K562 (cell line): ENCODE results near the gene SYVN1. TPM values are rescaled to one million over a fixed set of nuclear protein-coding genes. Genes with fewer than 3 reads are reported as not detected.
A peak's percentile ranks its signal among the peaks of the same experiment; 100 is the strongest.

ENCODE experiments used
- ATAC-seq: fragments of 200-7000 bp; cut with Tn5 transposase; 3 replicates; pipeline ENCODE4 v1.9.1; 2020; ENCODE audit warnings: moderate library complexity
- BruUV-seq: library from RNA; stranded (reverse); fragments of 400-500 nt; replicated peaks from 2 replicates; lab custom pipeline; 2021; lab: Mats Ljungman, UMichigan
- CTCF ChIA-PET: fragments of 300-600 bp; formaldehyde crosslinking; extraction: SDS; loops from one replicate; lab custom pipeline; 2021; ENCODE audit warnings: low intra/inter-chr PET ratio; lab: Yijun Ruan, JAX
- POLR2A ChIA-PET: fragments of 300-600, 350-650 bp; sonication (Branson Sonifier 250); formaldehyde crosslinking; extraction: SDS; loops from one replicate; lab custom pipeline; 2021; ENCODE audit warnings: antibody characterized with exemption, inconsistent platforms; lab: Yijun Ruan, JAX
- DNase-seq, 4 experiments: peaks; one replicate each; pipeline versions ENCODE4 v3.0.0 to v3.0.0-alpha.2; 2011 to 2018; ENCODE audit warnings: low spot score in 3 of 4, mixed read lengths in 3 of 4; ENCODE audit errors: extremely low read depth in 1 of 4
- FAIRE-seq: peaks from 2 replicates; lab custom pipeline; 2011; peaks lifted over from hg19 to GRCh38; lab: Jason Lieb, UNC
- H2AFZ ChIP-seq: 2 replicates; pipeline ENCODE4 v1.6.0; 2011; ENCODE audit warnings: low read depth, low read length, control low read depth, inconsistent platforms
- H3K27ac ChIP-seq: fragments of 200-600 bp; 3 replicates; pipeline ENCODE4 v1.8.0; 2011; ENCODE audit warnings: low read depth, mild to moderate bottlenecking, control low read depth, inconsistent platforms, low read length, moderate library complexity, mixed read lengths; ENCODE audit errors: extremely low read depth
- H3K27me3 ChIP-seq, 2 experiments: fragments of 300-600 bp in 1 of 2; 2 replicates in 1 of 2; 3 replicates in 1 of 2; pipeline versions ENCODE4 v1.6.0 to v1.8.0; 2011; ENCODE audit warnings: inconsistent platforms in 2 of 2, low read length in 2 of 2, mild to moderate bottlenecking in 1 of 2, mixed read lengths in 1 of 2, moderate library complexity in 1 of 2; ENCODE audit not compliant: control insufficient read depth in 2 of 2, insufficient read depth in 2 of 2
- H3K36me3 ChIP-seq: fragments of 300-600 bp; 3 replicates; pipeline ENCODE4 v1.8.0; 2011; ENCODE audit warnings: mild to moderate bottlenecking, low read length, inconsistent platforms; ENCODE audit not compliant: control insufficient read depth, insufficient read depth
- H3K4me1 ChIP-seq, 2 experiments: fragments of 200-600 bp in 1 of 2; replicated peaks in 1 of 2; 2 replicates in 1 of 2; 3 replicates in 1 of 2; pipeline versions ENCODE4 v1.5.1 to v1.8.0; 2011; ENCODE audit warnings: inconsistent platforms in 2 of 2, low read length in 2 of 2, mild to moderate bottlenecking in 1 of 2, mixed read lengths in 1 of 2, moderate library complexity in 1 of 2; ENCODE audit not compliant: control insufficient read depth in 2 of 2, insufficient read depth in 2 of 2
- H3K4me2 ChIP-seq: 2 replicates; pipeline ENCODE4 v1.6.1; 2011; ENCODE audit warnings: low read length, control low read depth, inconsistent platforms, mixed read lengths; ENCODE audit not compliant: insufficient read depth
- H3K4me3 ChIP-seq: fragments of 200-600 bp; sonication (generic), shearing (Covaris generic); 2 replicates; pipeline ENCODE4 v1.5.1; 2016; ENCODE audit warnings: control low read depth, inconsistent platforms
- H3K79me2 ChIP-seq: fragments of 200-600 bp; 3 replicates; pipeline ENCODE4 v1.8.0; 2011; ENCODE audit warnings: low read length, inconsistent platforms; ENCODE audit not compliant: control insufficient read depth, insufficient read depth
- H3K9ac ChIP-seq, 2 experiments: 2 replicates each; pipeline versions ENCODE4 v1.6.0 to v1.6.1; 2011; ENCODE audit warnings: low read depth in 2 of 2, low read length in 2 of 2, control low read depth in 1 of 2, inconsistent platforms in 1 of 2, mild to moderate bottlenecking in 1 of 2, mixed read lengths in 1 of 2; ENCODE audit not compliant: insufficient read depth in 1 of 2
- H3K9me1 ChIP-seq: one replicate; pipeline ENCODE4 v1.6.0; 2011; ENCODE audit warnings: inconsistent platforms, mild to moderate bottlenecking, low read length, moderate library complexity; ENCODE audit not compliant: control insufficient read depth, insufficient read depth
- H3K9me3 ChIP-seq: replicated peaks from 2 replicates; pipeline ENCODE4 v1.5.1; 2011; ENCODE audit warnings: low read depth, low read length, inconsistent platforms; ENCODE audit not compliant: control insufficient read depth, insufficient read depth
- H4K20me1 ChIP-seq: replicated peaks from 2 replicates; pipeline ENCODE4 v1.6.1; 2011; ENCODE audit warnings: low read length, inconsistent platforms, mixed read lengths; ENCODE audit not compliant: control insufficient read depth, insufficient read depth
- CHD1 ChIP-seq: fragments of 200-600 bp; sonication (generic); IDR thresholded peaks from one replicate; pipeline ENCODE4 v1.6.1; 2012; ENCODE audit warnings: mild to moderate bottlenecking, moderate library complexity, low read length, inconsistent platforms
- ESRRB ChIP-seq: fragments of 250-450 bp; sonication (Bioruptor Pico); IDR thresholded peaks from 2 replicates; pipeline ENCODE4 v1.5.0; 2020; ENCODE audit warnings: mild to moderate bottlenecking, moderate library complexity, borderline replicate concordance
- HNRNPK ChIP-seq: fragments of 200-400 bp; formaldehyde crosslinking; IDR thresholded peaks from one replicate; pipeline ENCODE4 v1.6.1; 2018; ENCODE audit warnings: mild to moderate bottlenecking, low read depth, low read length; ENCODE audit not compliant: poor library complexity, severe bottlenecking
- KAT7 ChIP-seq: sonication (generic); formaldehyde crosslinking; IDR thresholded peaks from 2 replicates; pipeline ENCODE4 v1.8.0; 2022; ENCODE audit warnings: missing genetic modification reagents, mild to moderate bottlenecking, borderline replicate concordance
- NFIX ChIP-seq: fragments of 250-450 bp; sonication (Bioruptor Pico); IDR thresholded peaks from 2 replicates; pipeline ENCODE4 v1.4.0; 2020; ENCODE audit warnings: low read depth, mild to moderate bottlenecking, moderate library complexity
- PTRF ChIP-seq: fragments of 450-650 bp; IDR thresholded peaks from 2 replicates; pipeline ENCODE4 v1.6.1; 2016; ENCODE audit warnings: mild to moderate bottlenecking, missing genetic modification characterization, missing compliant biosample characterization
- RFX5 ChIP-seq: IDR thresholded peaks from 2 replicates; pipeline ENCODE4 v1.6.1; 2011; ENCODE audit warnings: low read depth, mild to moderate bottlenecking, improper control_type of control experiment, low read length
- SIN3B ChIP-seq: fragments of 450-650 bp; IDR thresholded peaks from 2 replicates; pipeline ENCODE4 v1.6.1; 2017; ENCODE audit warnings: low read depth, mild to moderate bottlenecking, moderate library complexity
- SNIP1 ChIP-seq: fragments of 450-650 bp; IDR thresholded peaks from 2 replicates; pipeline ENCODE4 v1.7.1; 2017; ENCODE audit warnings: low read depth, mild to moderate bottlenecking
- ZNF224 ChIP-seq: sonication (generic); formaldehyde crosslinking; IDR thresholded peaks from 2 replicates; pipeline ENCODE4 v1.8.0; 2022; ENCODE audit warnings: mild to moderate bottlenecking, missing genetic modification reagents
- ZNF778 ChIP-seq: fragments of 450-650 bp; formaldehyde crosslinking; IDR thresholded peaks from 2 replicates; pipeline ENCODE4 v1.4.0; 2020; ENCODE audit warnings: mild to moderate bottlenecking, moderate library complexity
- WGBS: fragments of 100-300 bp; shearing (Covaris generic); methylation state at CpG from one replicate; pipeline ENCODE4 v1.1.6; 2016; ENCODE audit warnings: low coverage, mixed read lengths; ENCODE audit not compliant: insufficient coverage; ENCODE audit errors: missing lambda C conversion rate; 5-methylcytosine and 5-hydroxymethylcytosine counted together
- in situ Hi-C: fragments of 300-500 bp; cut with MboI; formaldehyde crosslinking; loops from 4 replicates; pipeline ENCODE4 v1.15.0; 2018; ENCODE audit warnings: inconsistent platforms, mixed read lengths
- intact Hi-C: fragments of 100-400 bp; cut with micrococcal nuclease; formaldehyde crosslinking; loops from 2 replicates; pipeline ENCODE4 v1.14.2; 2022
- polyA plus RNA-seq, 8 experiments: library from polyadenylated mRNA; depleted of rRNA in 4 of 8; stranded (reverse) in 5 of 8; unstranded in 3 of 8; fragments of >200 nt; fragmentation: Nextera tagmentation in 2 of 8; fragmentation: Illumina TruSeq in 1 of 8; extraction: Ambion mirVana in 2 of 8; extraction: Trizol in 1 of 8; gene quantifications; 2 replicates each; pipeline versions ENCODE4 v1.2.1 to v1.2.3, GENCODE V29; 2011 to 2014; ENCODE audit warnings: inconsistent platforms in 1 of 8, missing spikeins in 1 of 8
- total RNA-seq, 7 experiments: library from RNA; depleted of rRNA in 6 of 7; stranded (reverse); fragments of >200 nt in 6 of 7; fragmentation: Illumina TruSeq in 2 of 7; extraction: Trizol in 2 of 7; gene quantifications; 2 replicates each; pipeline versions ENCODE4 v1.2.1 to v1.2.3, GENCODE V29; 2011 to 2021; ENCODE audit warnings: low replicate concordance in 1 of 7
- TF ChIP-seq, protein P1 (sequence below): sonication (generic); IDR thresholded peaks from 2 replicates; pipeline ENCODE4 v1.6.1; 2016
- TF ChIP-seq, protein P2 (sequence below): fragments of 450-650 bp; IDR thresholded peaks from 2 replicates; pipeline ENCODE4 v1.6.1; 2016; ENCODE audit warnings: antibody characterized with exemption
- TF ChIP-seq, protein P3 (sequence below): sonication (generic); formaldehyde crosslinking; IDR thresholded peaks from 2 replicates; pipeline ENCODE4 v1.8.0; 2022; ENCODE audit warnings: mild to moderate bottlenecking, missing genetic modification reagents, borderline replicate concordance
- TF ChIP-seq, protein P4 (sequence below): fragments of 450-650 bp; IDR thresholded peaks from 2 replicates; pipeline ENCODE4 v1.6.1; 2017; ENCODE audit warnings: antibody characterized with exemption
- TF ChIP-seq, protein P5 (sequence below): fragments of 250-450 bp; sonication (Bioruptor Pico); IDR thresholded peaks from 2 replicates; pipeline ENCODE4 v1.8.0; 2021; ENCODE audit warnings: moderate library complexity, mild to moderate bottlenecking, inconsistent platforms

The SYVN1 gene
- total and polyA plus RNA-seq, 9 of the 15 experiments (the other 6 are each of a cell fraction or from before 2014, with no cell fraction given) = 0.41 to 47.4 (median 9.9) TPM

DNA sequence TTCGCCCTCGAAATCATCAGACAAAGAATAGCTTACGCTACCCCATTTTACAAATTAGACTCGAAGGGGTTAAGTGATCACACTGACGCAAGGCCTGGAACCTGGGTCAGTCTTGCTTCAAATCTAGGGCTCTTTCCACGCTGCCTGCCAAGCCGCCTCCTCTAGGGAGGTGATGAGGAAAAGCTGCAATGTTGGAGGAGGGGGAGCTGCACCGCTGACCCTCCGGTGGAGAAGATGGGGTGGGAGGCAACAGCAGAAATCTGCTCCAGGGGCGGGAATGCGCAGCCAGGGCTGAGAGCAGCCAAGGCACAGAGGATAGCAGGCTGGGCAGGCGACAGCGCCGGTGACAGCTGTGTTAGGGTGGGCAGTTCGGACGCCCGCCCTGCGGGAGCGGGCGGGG, 595 bp downstream of the SYVN1 start:
- no TSS peak for BruUV-seq
- peak overlapping the region; percentile 98 for H3K4me2 ChIP-seq
- no peak for ATAC-seq
- intact Hi-C loops (loop anchor here (2.0 kb wide), 2 partner anchors 35 to 47 kb away; partner anchors contain the start of gene CAPN1), in situ Hi-C loops (no loop called here)
- peak overlapping the region; percentile 98 for H3K27ac ChIP-seq
- CTCF ChIA-PET = no interaction called here
- H3K9ac ChIP-seq = peak overlapping the region; percentile 98 to 99
- peaks cover 21 to 49% of the 10 kb centered on the region in 2 experiments; a peak in 4 of 5 replicates for H3K4me1 ChIP-seq
- no peak for DNase-seq
- H3K27me3 ChIP-seq = no peaks in the 10 kb centered on the region; a peak in 1 of 5 replicates
- peaks cover 8% of the 10 kb centered on the region; the same call in 1 of the 2 replicates for H4K20me1 ChIP-seq
- peaks cover 41% of the 10 kb centered on the region for H3K79me2 ChIP-seq
- H3K9me3 ChIP-seq = no peaks in the 10 kb centered on the region
- POLR2A ChIA-PET = interaction anchor here (0.7 to 8.4 kb wide), 10 partner anchors 13 to 365 kb away, joined by 3 to 182 read pairs (median 14); partner anchors contain the start of genes CAPN1, FAU, MALAT1 and MRPL49
- peak; percentile 6 for FAIRE-seq
- peaks cover 4% of the 10 kb centered on the region for H3K9me1 ChIP-seq
- peak overlapping the region; percentile 96 for H3K4me3 ChIP-seq
- under 1% methylated on average over 20 of the region's 20 CpGs for WGBS
- H3K36me3 ChIP-seq = peaks cover 43% of the 10 kb centered on the region
- peak overlapping the region; percentile 94; the same call in 1 of the 2 replicates for H2AFZ ChIP-seq
- TF ChIP-seq, protein P1, sequence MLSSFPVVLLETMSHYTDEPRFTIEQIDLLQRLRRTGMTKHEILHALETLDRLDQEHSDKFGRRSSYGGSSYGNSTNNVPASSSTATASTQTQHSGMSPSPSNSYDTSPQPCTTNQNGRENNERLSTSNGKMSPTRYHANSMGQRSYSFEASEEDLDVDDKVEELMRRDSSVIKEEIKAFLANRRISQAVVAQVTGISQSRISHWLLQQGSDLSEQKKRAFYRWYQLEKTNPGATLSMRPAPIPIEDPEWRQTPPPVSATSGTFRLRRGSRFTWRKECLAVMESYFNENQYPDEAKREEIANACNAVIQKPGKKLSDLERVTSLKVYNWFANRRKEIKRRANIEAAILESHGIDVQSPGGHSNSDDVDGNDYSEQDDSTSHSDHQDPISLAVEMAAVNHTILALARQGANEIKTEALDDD = no peak
- TF ChIP-seq CHD1 = peak; percentile 55
- TF ChIP-seq HNRNPK = no peak
- TF ChIP-seq, protein P2, sequence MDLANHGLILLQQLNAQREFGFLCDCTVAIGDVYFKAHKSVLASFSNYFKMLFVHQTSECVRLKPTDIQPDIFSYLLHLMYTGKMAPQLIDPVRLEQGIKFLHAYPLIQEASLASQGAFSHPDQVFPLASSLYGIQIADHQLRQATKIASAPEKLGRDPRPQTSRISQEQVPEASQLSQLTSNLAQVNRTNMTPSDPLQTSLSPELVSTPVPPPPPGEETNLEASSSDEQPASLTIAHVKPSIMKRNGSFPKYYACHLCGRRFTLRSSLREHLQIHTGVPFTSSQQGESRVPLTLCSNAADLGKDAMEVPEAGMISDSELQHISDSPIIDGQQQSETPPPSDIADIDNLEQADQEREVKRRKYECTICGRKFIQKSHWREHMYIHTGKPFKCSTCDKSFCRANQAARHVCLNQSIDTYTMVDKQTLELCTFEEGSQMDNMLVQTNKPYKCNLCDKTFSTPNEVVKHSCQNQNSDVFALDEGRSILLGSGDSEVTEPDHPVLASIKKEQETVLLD = no peak
- TF ChIP-seq, protein P3, sequence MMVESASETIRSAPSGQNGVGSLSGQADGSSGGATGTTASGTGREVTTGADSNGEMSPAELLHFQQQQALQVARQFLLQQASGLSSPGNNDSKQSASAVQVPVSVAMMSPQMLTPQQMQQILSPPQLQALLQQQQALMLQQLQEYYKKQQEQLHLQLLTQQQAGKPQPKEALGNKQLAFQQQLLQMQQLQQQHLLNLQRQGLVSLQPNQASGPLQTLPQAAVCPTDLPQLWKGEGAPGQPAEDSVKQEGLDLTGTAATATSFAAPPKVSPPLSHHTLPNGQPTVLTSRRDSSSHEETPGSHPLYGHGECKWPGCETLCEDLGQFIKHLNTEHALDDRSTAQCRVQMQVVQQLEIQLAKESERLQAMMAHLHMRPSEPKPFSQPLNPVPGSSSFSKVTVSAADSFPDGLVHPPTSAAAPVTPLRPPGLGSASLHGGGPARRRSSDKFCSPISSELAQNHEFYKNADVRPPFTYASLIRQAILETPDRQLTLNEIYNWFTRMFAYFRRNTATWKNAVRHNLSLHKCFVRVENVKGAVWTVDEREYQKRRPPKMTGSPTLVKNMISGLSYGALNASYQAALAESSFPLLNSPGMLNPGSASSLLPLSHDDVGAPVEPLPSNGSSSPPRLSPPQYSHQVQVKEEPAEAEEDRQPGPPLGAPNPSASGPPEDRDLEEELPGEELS = no peak
- no peak for TF ChIP-seq PTRF (tag)
- TF ChIP-seq KAT7 (CRISPR knock-in tag) = 0 out of 2 replicates have a peak, but pooled peaks have one; percentile 8
- TF ChIP-seq, protein P4, sequence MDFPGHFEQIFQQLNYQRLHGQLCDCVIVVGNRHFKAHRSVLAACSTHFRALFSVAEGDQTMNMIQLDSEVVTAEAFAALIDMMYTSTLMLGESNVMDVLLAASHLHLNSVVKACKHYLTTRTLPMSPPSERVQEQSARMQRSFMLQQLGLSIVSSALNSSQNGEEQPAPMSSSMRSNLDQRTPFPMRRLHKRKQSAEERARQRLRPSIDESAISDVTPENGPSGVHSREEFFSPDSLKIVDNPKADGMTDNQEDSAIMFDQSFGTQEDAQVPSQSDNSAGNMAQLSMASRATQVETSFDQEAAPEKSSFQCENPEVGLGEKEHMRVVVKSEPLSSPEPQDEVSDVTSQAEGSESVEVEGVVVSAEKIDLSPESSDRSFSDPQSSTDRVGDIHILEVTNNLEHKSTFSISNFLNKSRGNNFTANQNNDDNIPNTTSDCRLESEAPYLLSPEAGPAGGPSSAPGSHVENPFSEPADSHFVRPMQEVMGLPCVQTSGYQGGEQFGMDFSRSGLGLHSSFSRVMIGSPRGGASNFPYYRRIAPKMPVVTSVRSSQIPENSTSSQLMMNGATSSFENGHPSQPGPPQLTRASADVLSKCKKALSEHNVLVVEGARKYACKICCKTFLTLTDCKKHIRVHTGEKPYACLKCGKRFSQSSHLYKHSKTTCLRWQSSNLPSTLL = no peak
- TF ChIP-seq, protein P5, sequence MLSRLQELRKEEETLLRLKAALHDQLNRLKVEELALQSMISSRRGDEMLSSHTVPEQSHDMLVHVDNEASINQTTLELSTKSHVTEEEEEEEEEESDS (CRISPR knock-in tag) = no peak
- no peak for TF ChIP-seq ZNF778 (CRISPR knock-in tag)
- TF ChIP-seq ZNF224 (CRISPR knock-in tag) = 0 out of 2 replicates have a peak, but pooled peaks have one; percentile 13
- no peak for TF ChIP-seq SNIP1
- no peak for TF ChIP-seq RFX5
- no peak for TF ChIP-seq SIN3B
- no peak for TF ChIP-seq NFIX (CRISPR knock-in tag)
- TF ChIP-seq ESRRB (CRISPR knock-in tag) = no peak
